ENCODE data around the gene NPEPL1.

Gene NPEPL1

DNA sequence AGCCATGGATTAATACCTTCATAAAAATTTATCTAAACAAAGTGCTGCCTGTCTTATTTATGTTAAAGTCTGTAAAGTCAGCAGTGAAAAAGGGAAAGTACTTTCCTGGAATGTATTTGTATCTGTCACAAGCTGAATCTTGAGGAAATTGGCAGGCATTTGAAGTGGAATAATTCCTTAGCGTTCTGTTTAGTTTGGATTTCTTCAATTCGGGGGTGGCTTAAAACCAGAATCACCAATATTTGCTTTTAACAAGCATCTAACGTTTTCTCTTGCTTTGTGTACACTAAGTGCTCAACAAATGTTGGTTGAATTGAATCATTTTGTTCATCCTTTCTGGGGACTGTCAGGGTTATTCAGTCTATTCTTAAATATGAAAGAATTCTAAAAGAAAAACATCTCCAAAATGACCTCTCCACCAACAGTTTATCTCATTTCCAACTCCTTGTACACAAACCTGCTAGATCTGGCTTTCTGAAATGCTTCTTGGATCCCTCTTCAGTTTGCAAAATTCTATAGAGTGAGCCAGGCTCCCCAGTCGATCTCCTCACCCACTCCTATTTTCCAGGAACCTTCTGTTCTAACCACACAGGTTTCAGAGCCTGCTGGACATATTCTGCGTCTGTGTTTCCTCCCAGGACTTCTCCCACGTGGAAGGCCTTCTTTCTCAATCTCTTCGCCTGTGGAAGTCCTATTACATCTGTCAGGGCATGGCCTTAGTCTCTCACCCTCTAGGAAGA lies 2.0 kb upstream of the NPEPL1 start:
- DNase-seq (ENCODE audit: low read depth): peak; percentile 67
- no peak overlapping the region for H3K4me3 ChIP-seq (ENCODE audit: low read depth, low read length)
- TF ChIP-seq CTCF (IDR thresholded peaks at IDR 0.05; ENCODE audit: control insufficient read depth, extremely low read depth, insufficient read depth): no peak

- no peak for DNase-seq (ENCODE audit: low read depth)
- TF ChIP-seq CTCF (IDR thresholded peaks at IDR 0.05; ENCODE audit: control insufficient read depth, extremely low read depth, insufficient read depth): no peak
- no peak overlapping the region for H3K4me3 ChIP-seq (ENCODE audit: low read depth, low read length)
These were observed 624 bp upstream of the NPEPL1 start for GRCh38 chr20:58691773-58692578.

- no peak for TF ChIP-seq CTCF (IDR thresholded peaks at IDR 0.05; ENCODE audit: control insufficient read depth, extremely low read depth, insufficient read depth)
These were observed 816 bp downstream of the NPEPL1 start for GRCh38 chr20:58693226-58694006.

GRCh38 chr20:58694241-58695083 lies 1.9 kb downstream of the NPEPL1 start:
- H3K4me3 ChIP-seq (ENCODE audit: low read depth, low read length): no peak overlapping the region

More at GRCh38 chr20:58693226-58694006, 816 bp downstream of the NPEPL1 start:
- DNase-seq (ENCODE audit: low read depth): no peak
- peak overlapping the region; percentile 51 for H3K4me3 ChIP-seq (ENCODE audit: low read depth, low read length)

DNA sequence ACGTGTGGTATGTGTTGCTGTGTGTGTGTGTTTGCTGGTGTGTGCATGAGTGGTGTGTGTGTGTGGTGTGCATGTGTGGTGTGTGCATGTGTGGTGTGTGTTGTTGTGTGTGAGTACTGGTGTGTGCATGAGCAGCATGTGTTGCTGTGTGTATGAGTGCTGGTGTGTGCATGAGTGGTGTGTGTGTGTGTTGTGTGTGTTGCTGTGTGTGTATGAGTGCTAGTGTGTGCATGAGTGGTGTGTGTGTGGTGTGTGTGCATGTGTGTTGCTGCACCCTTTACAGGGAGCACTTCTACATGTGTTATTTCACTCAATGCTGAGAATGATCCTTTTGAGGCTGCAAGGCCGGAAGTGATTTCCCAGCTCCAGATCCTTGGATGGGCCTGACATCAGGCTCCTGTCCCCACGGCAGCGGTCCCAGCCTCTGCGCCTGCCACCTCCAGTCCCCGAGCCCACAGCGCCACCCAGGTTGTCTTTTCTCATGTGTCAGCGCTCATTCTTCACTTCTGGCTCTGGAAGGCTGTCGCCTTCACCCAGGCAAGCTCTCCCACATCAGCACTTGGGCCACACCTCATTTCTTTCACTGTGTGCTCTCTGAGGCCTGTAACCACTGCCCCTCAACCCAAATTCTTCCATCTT lies 2.6 kb downstream of the NPEPL1 start:
- TF ChIP-seq CTCF (IDR thresholded peaks at IDR 0.05; ENCODE audit: control insufficient read depth, extremely low read depth, insufficient read depth): no peak
- no peak for DNase-seq (ENCODE audit: low read depth)
- no peak overlapping the region for H3K4me3 ChIP-seq (ENCODE audit: low read depth, low read length)

More at GRCh38 chr20:58694241-58695083, 1.9 kb downstream of the NPEPL1 start:
- no peak for DNase-seq (ENCODE audit: low read depth)
- TF ChIP-seq CTCF (IDR thresholded peaks at IDR 0.05; ENCODE audit: control insufficient read depth, extremely low read depth, insufficient read depth): no peak
